Esophagus muscularis mucosa (tissue), 3 donors: ENCODE measurements around the gene SACS.

Experiments
- POLR2A ChIP-seq: fragments of 450-650 bp; IDR thresholded peaks from one replicate; pipeline ENCODE4 v1.6.1; 2017; ENCODE audit warnings: antibody characterized with exemption, moderate library complexity, mild to moderate bottlenecking, low read depth
- TF ChIP-seq, protein P1 (sequence below), 3 experiments: fragments of 200-600 bp in 2 of 3; fragments of 450-650 bp in 1 of 3; sonication (generic) in 2 of 3; IDR thresholded peaks; one replicate each; pipeline ENCODE4 v1.5.1; 2017 to 2019; ENCODE audit warnings: antibody characterized with exemption in 3 of 3, mild to moderate bottlenecking in 2 of 3, moderate library complexity in 1 of 3

DNA sequence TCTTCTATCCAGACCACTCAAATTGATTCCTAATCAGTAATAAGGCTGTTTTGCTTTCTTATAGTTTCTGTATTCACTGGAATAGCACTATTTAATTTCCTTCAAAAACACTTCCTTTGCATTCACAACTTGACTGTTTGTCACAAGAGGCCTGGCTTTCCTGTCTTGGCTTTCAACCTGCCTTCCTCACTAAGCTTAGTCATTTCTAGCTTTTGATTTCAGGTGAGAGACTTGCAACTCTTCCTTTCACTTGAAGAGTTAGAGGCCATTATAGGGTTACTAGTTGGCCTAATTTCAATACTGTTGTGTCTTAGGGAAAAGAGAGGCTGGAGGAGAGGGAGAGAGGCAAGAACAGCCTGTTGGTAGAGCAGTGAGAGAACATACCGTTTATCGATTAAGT is 47.0 kb downstream of the SACS start:
- TF ChIP-seq, protein P1, sequence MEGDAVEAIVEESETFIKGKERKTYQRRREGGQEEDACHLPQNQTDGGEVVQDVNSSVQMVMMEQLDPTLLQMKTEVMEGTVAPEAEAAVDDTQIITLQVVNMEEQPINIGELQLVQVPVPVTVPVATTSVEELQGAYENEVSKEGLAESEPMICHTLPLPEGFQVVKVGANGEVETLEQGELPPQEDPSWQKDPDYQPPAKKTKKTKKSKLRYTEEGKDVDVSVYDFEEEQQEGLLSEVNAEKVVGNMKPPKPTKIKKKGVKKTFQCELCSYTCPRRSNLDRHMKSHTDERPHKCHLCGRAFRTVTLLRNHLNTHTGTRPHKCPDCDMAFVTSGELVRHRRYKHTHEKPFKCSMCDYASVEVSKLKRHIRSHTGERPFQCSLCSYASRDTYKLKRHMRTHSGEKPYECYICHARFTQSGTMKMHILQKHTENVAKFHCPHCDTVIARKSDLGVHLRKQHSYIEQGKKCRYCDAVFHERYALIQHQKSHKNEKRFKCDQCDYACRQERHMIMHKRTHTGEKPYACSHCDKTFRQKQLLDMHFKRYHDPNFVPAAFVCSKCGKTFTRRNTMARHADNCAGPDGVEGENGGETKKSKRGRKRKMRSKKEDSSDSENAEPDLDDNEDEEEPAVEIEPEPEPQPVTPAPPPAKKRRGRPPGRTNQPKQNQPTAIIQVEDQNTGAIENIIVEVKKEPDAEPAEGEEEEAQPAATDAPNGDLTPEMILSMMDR (IDR thresholded peaks at IDR 0.05) = no peak
- TF ChIP-seq POLR2A = no peak
